IPS-18c (cell line): ENCODE measurements around the gene CCL22.
"Not testable (repeated sequence)": the region's sequence is repeated elsewhere in the genome, so short reads cannot be mapped to it uniquely, and the experiment has no call there.

Experiments used
- H3K4me3 ChIP-seq: 2 replicates; pipeline ENCODE4 v1.7.0; 2013; ENCODE audit warnings: low read depth, mild to moderate bottlenecking, low read length, moderate library complexity; ENCODE audit not compliant: insufficient read depth
- H3K9me3 ChIP-seq: one replicate; pipeline ENCODE4 v1.6.1; 2013; ENCODE audit warnings: mild to moderate bottlenecking, low read length, moderate library complexity; ENCODE audit not compliant: control insufficient read depth, insufficient read depth

Gene CCL22

DNA sequence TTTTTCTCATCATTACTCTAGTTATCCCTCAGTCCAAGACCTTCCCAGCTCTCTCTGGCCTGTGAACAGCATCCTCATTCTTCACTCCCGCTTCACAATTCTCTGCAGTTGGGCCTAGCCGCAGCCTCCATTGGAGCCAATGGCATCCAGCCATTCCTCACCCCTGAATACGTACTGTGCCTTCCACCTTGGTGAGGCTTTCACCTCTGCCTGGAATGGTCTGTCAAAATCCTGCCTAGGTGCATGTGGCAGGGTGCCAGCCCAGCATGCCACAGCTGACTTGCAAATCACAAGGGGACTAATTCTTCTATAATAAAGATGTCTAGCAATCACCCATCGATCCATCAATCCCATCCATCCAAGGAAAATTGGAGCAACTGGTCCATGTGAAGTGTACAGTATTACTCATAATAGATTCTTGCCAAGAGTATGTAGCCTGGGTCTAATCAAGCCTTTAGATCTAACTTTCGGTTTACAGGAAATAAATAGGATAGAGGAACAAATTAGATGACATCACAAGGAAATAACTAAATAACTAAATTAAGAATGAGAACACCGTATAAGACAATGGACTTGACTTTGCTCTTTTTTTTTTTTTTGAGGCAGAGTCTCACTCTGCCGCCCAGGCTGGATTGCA lies 8.7 kb downstream of the CCL22 start:
- Histone ChIP-seq H3K9me3 (no peaks in the 10 kb centered on the region), H3K4me3 (no peak overlapping the region)

DNA sequence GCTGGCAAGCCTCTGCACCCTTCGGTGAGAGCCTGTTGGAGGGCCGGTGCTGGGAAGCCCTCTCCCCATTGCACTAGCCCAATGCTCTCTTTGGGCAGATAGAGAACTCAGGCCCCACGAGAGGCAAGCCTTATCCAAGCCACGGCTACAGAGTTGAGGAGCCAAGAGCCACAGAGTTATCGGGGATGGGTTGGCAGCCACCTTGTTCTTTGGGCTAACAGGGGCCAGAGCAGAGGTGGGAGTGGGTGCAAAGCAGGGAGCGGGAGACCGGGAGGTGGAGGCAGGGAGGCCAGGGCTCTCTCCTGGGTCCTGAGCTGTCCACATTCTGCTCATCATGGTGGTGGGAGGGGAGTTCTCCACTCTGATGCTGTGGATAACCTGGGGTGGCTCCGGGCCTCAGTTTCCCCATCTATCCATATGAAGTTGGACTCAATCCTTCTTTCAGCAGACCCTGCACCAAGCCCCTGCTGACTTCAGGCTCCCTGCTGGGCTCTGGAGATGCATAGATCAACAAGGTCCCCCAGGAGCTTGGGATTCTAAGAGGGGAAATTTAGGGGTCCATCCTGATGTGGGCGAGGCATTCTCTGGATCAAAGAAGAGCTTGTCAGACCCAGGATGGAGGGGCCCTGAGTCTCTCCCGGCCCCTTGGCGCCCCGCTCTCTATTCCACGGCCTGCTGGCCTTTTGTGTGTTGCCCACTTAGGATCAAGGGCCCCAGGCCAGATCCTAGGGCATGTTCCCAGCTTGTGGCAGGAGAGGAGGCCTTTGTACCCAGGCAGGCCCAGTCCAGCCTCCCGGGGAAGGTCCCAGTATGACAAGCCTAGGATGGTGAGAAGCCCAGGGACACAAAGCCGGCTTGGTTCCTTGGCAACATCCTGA lies 13.2 kb downstream of the CCL22 start:
- Histone ChIP-seq H3K4me3 (peak overlapping the region; percentile 15; the same call in 1 of the 2 replicates), H3K9me3 (no peaks in the 10 kb centered on the region)

DNA sequence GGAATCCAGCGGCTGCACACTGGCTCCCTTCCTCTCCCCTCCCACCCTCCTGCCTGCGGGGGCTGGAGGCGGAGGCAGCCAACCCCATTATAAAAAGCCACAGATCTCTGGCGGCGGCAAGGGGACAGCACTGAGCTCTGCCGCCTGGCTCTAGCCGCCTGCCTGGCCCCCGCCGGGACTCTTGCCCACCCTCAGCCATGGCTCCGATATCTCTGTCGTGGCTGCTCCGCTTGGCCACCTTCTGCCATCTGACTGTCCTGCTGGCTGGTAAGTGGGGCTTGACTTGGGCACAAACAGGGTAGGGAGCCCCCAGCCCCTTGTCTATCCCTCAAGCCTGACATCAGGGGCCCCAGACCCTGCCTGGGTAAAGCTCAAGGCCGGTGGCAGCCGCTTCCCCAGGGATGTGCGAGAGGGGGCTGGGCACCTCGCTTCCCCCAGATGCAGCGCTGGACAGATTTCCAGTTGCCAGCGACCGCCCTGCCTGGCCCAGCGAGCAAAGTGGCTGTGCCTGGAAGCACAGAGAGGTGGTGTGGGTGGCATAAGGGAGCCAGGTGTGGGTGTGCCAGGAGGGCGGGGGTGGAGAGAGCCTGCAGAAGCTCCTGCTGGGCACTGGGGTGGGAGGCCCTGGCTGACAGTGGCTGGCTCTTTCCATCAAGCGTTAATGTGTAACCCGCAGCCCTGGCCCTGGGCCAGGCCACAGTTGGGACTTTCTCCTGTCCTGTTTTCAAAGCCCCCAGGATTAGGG lies 14.0 kb downstream of the CCL22 start, which contains the start of gene CX3CL1:
Gene CX3CL1, plus strand, starts transcription at position 119 of the 745 bp plus-strand sequence. Its CDS starts 79 bp downstream, at position 198.
- peak within 1 kb of the TSS; percentile 34 for H3K4me3 ChIP-seq
- H3K9me3 ChIP-seq = no peaks in the 10 kb centered on the region

DNA sequence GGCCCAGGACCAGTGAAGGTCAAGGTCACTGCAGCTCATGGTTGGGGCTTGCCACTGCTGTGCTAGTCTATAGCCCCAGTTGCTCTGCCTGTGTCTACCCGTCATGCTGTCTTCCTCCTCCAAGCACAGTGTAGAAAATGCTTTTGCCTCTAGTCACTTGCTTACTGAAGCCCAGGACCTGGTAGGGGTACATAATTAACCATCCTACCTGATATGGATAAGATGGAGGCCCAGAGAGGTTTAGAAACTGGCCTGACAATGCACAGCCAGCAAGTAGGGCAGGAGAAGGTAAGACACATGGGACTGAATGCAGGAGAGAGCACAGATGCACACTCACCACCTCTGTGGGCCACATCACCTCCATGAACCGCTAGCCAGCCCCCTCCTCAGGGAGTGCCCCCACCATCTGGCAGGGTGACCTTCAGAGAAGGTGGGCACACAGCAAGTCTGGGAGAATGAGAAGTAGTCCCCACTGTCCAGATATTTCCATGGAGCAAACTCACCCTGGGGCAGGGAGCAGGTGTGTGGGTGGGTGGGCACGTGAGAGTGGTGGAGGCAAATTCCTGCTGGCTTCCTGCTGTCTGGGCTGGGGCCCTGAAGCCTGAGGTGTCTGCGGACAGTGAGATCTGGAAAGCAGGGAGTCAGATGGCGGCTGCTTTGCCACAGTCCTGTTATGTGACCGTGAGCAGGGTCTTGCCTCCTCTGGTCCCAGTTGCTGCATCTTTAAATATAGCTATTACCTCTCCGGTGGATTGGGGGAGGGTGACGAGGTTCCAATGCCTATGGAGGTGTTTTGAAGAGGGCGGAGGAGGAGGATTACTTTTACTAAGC lies 14.7 kb downstream of the CCL22 start:
- H3K4me3 ChIP-seq = peak overlapping the region; percentile 34; the same call in 1 of the 2 replicates
- H3K9me3 ChIP-seq = no peaks in the 10 kb centered on the region

DNA sequence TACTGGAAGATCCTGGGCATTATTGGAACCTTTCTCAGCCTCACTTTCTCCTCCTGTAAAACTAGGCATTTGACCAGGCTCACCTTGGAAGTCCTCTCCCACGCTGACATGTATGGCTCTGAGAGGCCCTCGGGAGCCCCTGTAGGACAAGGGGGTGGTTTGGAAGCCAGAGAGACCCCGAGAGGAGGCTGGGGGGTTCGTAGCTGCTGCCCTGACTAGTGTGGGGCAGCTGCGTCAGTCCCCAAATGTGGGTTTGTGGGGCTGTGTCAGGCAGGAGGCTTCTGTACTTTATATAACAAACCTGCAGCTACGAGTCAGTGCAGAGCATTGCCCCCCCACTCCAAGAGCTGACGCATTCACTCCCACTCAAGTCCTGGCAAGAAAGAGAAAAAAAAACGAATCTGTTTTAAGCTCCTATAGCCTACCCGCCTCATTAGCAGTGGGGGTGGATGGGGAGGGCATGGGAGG lies 15.5 kb downstream of the CCL22 start:
- no peaks in the 10 kb centered on the region for H3K9me3 ChIP-seq
- H3K4me3 ChIP-seq = no peak overlapping the region

DNA sequence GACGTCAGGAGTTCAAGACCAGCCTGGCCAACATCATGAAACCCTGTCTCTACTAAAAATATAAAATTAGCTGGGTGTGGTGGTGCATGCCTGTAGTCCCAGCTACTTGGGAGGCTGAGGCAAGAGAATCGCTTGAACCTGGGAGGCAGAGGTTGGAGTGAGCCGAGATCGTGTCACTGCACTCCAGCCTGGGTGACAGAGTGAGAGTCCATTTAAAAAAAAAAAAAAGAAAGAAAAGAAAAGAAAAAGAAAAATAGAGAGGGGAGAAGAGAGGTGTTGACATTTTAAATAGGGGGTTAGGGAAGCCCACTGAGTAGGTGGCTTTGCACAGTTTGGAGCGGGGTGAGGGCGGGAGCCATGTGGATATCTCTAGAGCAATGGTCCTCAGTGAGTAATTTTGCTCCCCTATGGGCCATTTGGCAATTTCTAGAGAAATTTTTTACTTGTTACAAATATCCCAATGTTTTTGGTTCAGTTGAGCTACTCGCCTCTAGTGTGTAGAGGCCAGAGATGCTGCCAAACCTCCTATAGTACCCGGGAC lies 16.4 kb downstream of the CCL22 start:
- not testable (repeated sequence) for H3K4me3 ChIP-seq, H3K9me3 ChIP-seq

DNA sequence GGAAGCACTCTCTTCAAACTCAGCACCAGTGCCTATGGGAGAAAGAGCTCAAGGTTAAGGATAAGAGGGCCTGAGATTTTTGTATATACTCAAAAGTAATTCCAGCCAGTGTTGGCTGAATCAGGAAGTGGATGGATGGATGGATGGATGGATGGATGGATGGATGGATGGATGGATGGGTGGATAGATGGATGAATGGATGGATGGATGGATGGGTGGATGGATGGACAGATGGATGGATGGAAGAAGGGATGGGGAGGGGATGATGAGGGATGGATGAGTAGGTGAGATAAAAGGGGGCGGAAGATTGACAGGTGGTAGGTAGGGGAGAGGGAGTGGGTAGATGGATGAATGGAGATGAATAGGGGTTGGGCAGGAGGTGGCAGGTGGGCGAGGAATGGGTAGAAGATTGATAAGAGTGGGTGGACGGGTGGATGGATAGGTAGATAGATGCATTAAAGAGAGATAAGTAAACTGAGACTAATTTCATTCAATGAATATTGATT lies 17.8 kb downstream of the CCL22 start:
- H3K9me3 ChIP-seq = no peaks in the 10 kb centered on the region
- H3K4me3 ChIP-seq = no peak overlapping the region

DNA sequence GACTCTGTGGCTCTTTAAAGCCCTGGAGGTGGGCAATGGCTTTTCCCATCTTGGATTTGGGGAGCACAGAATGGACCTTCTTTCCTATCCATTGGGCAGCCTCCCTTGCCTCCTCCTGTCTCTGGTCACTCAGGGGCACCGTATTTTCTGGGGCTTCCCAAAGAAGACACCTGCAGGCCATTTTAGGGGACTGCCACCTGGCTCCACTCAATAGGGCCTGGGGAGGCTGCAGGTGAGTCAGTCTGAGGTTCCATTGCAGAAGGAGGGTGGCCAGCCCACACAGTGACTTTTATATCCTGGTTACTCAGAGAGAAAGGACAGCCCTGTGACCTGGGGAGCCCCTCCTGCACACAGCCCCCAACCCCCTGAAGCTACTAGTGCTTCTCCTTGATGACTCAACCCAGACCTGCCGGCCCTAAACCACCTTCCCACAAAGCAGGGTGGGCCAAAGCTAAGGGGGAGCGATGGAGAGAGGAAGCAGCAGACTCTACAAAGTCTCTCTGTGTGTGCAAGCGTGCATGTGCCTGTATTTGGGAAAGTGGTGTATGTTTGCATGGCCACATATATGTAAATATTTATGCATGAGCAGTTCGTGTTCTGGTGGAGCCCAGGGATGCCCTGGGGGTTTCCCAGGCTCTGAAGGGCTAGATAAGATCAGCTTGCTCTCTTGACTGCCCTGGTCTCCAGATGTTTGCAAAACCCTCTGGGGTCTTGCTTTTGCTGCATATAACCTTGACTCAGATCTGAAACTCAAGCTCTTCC lies 18.7 kb downstream of the CCL22 start:
- no peaks in the 10 kb centered on the region for H3K9me3 ChIP-seq
- no peak overlapping the region for H3K4me3 ChIP-seq

DNA sequence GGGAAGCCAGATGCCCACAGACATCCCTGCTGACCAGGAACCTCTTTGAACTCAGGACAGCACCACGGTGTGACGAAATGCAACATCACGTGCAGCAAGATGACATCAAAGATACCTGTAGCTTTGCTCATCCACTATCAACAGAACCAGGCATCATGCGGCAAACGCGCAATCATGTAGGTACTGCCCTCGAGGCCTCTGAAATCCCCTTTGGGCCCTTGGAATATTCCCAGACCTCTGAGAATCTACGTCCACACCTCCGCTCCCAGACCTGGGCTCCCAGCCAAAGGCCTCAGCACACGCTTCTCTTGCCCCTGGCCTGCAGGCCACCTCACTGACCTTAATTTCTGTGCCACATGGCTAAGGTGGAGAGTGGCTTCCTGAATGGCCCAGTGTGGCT lies 21.0 kb downstream of the CCL22 start:
- Histone ChIP-seq H3K9me3 (no peaks in the 10 kb centered on the region), H3K4me3 (no peak overlapping the region)

DNA sequence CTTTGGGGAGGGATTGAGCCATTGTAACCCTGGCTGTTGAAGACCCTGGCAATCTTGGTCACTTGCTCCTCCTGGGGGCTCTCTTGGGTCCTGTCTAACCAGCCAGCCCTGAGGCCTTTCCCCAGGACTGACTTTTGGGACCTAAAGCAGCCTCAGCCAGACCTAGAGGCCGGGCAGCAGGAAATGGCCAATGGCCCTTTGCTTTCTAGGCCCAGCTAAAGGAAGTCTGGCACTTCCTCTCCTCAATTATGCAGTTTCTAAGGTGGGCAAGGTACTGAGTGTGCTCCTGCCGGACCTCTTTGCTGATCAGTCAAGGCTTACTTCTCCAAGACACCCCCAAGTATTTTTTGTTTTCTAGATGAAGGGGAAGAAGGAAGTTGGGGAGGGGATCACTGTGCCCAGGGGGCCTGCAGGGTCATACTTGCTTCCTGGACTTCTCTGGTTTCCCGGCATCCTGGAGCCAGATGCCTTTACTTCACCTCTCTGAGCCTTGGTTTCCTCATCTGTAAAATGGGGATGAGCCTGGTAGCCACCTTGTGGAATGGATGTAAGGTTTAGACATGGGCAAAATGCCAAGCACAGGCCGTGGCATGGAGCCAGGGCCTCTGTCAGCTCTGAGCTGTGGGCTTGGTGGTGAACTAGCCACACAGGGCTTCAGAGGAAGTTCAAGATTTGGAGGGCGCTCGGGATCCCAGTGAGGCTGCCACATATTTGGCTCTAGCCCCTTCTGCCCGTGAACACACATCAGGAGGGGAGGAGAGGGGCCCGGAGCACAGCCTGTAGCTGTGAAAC lies 22.3 kb downstream of the CCL22 start:
- Histone ChIP-seq H3K4me3 (no peak overlapping the region), H3K9me3 (no peaks in the 10 kb centered on the region)

DNA sequence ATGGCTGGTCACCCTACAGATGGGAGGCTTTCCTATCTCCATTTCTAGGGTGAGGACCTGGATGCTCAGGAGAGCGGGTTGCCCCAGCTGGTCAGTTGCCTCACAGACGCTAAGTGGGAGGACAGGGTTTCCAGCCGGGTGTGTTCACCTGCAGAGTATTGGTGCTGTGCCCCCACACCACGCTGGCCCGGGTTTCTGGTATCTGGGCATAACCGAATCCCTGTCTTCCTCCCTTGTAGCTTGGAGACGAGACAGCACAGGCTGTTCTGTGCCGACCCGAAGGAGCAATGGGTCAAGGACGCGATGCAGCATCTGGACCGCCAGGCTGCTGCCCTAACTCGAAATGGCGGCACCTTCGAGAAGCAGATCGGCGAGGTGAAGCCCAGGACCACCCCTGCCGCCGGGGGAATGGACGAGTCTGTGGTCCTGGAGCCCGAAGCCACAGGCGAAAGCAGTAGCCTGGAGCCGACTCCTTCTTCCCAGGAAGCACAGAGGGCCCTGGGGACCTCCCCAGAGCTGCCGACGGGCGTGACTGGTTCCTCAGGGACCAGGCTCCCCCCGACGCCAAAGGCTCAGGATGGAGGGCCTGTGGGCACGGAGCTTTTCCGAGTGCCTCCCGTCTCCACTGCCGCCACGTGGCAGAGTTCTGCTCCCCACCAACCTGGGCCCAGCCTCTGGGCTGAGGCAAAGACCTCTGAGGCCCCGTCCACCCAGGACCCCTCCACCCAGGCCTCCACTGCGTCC lies 23.4 kb downstream of the CCL22 start:
- Histone ChIP-seq H3K4me3 (no peak overlapping the region), H3K9me3 (no peaks in the 10 kb centered on the region)

DNA sequence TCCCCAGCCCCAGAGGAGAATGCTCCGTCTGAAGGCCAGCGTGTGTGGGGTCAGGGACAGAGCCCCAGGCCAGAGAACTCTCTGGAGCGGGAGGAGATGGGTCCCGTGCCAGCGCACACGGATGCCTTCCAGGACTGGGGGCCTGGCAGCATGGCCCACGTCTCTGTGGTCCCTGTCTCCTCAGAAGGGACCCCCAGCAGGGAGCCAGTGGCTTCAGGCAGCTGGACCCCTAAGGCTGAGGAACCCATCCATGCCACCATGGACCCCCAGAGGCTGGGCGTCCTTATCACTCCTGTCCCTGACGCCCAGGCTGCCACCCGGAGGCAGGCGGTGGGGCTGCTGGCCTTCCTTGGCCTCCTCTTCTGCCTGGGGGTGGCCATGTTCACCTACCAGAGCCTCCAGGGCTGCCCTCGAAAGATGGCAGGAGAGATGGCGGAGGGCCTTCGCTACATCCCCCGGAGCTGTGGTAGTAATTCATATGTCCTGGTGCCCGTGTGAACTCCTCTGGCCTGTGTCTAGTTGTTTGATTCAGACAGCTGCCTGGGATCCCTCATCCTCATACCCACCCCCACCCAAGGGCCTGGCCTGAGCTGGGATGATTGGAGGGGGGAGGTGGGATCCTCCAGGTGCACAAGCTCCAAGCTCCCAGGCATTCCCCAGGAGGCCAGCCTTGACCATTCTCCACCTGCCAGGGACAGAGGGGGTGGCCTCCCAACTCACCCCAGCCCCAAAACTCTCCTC lies 24.1 kb downstream of the CCL22 start:
- Histone ChIP-seq H3K9me3 (no peaks in the 10 kb centered on the region), H3K4me3 (no peak overlapping the region)

DNA sequence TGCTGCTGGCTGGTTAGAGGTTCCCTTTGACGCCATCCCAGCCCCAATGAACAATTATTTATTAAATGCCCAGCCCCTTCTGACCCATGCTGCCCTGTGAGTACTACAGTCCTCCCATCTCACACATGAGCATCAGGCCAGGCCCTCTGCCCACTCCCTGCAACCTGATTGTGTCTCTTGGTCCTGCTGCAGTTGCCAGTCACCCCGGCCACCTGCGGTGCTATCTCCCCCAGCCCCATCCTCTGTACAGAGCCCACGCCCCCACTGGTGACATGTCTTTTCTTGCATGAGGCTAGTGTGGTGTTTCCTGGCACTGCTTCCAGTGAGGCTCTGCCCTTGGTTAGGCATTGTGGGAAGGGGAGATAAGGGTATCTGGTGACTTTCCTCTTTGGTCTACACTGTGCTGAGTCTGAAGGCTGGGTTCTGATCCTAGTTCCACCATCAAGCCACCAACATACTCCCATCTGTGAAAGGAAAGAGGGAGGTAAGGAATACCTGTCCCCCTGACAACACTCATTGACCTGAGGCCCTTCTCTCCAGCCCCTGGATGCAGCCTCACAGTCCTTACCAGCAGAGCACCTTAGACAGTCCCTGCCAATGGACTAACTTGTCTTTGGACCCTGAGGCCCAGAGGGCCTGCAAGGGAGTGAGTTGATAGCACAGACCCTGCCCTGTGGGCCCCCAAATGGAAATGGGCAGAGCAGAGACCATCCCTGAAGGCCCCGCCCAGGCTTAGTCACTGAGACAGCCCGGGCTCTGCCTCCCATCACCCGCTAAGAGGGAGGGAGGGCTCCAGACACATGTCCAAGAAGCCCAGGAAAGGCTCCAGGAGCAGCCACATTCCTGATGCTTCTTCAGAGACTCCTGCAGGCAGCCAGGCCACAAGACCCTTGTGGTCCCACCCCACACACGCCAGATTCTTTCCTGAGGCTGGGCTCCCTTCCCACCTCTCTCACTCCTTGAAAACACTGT lies 25.0 kb downstream of the CCL22 start:
- Histone ChIP-seq H3K4me3 (no peak overlapping the region), H3K9me3 (no peaks in the 10 kb centered on the region)
